ENCODE data around the gene SOHLH2.

- no peak for TF ChIP-seq CTCF (IDR thresholded peaks at IDR 0.05; ENCODE audit: borderline replicate concordance, extremely low read depth, low read length, poor library complexity, severe bottlenecking)
- no peak for TF ChIP-seq EZH2 (IDR thresholded peaks at IDR 0.05; ENCODE audit: borderline replicate concordance, low read depth, low read length, severe bottlenecking)
Measured at GRCh38 chr13:36219883-36220282, 5.5 kb upstream of the SOHLH2 start.

Measured in DND-41 (cell line).